Caco-2 (cell line): ENCODE results near the gene PPP1R13L. TPM values are rescaled to one million over a fixed set of nuclear protein-coding genes. Genes with fewer than 3 reads are reported as not detected.

Experiments used
- BruUV-seq: library from RNA; stranded (reverse); fragments of 400-500 nt; replicated peaks from 2 replicates; lab custom pipeline; 2021; lab: Mats Ljungman, UMichigan
- CTCF ChIA-PET: fragments of 300-600 bp; sonication (Branson Sonifier 250); formaldehyde crosslinking; loops from one replicate; lab custom pipeline; 2022; ENCODE audit warnings: antibody characterized with exemption; lab: Charles Lee
- POLR2A ChIA-PET: fragments of 300-600 bp; sonication (Branson Sonifier 250); formaldehyde crosslinking; loops from one replicate; lab custom pipeline; 2022; ENCODE audit warnings: antibody characterized with exemption; lab: Charles Lee
- DNase-seq, 2 experiments: peaks; one replicate each; pipeline versions ENCODE4 v3.0.0 to v3.0.0-alpha.2; 2020 to 2022
- H3K27me3 ChIP-seq: replicated peaks from 2 replicates; pipeline ENCODE4 v1.6.0; 2011; ENCODE audit warnings: low read length; ENCODE audit not compliant: control insufficient read depth, insufficient read depth
- H3K36me3 ChIP-seq: 2 replicates; pipeline ENCODE4 v1.5.1; 2011; ENCODE audit warnings: low read length; ENCODE audit not compliant: control insufficient read depth, insufficient read depth
- H3K4me1 ChIP-seq: fragments of 250-450 bp; sonication (Bioruptor Pico); 2 replicates; pipeline ENCODE4 v1.5.1; 2020; ENCODE audit warnings: mild to moderate bottlenecking
- H3K4me3 ChIP-seq: 2 replicates; pipeline ENCODE4 v1.5.1; 2011; ENCODE audit warnings: low read depth, mild to moderate bottlenecking, control low read depth, low read length
- H3K9me3 ChIP-seq: fragments of 250-450 bp; sonication (Bioruptor Pico); 2 replicates; pipeline ENCODE4 v1.5.1; 2020; ENCODE audit warnings: mild to moderate bottlenecking, moderate library complexity
- H3K27ac Mint-ChIP-seq: one replicate; pipeline ENCODE4 v1.8.0; 2022; ENCODE audit warnings: mixed read lengths; ENCODE audit not compliant: unreplicated experiment
- H3K27me3 Mint-ChIP-seq: one replicate; pipeline ENCODE4 v1.8.0; 2022; ENCODE audit warnings: mixed read lengths; ENCODE audit not compliant: insufficient read depth, unreplicated experiment
- H3K36me3 Mint-ChIP-seq: one replicate; pipeline ENCODE4 v1.8.0; 2022; ENCODE audit warnings: mild to moderate bottlenecking, mixed read lengths; ENCODE audit not compliant: insufficient read depth, unreplicated experiment
- H3K4me1 Mint-ChIP-seq: one replicate; pipeline ENCODE4 v1.8.0; 2022; ENCODE audit warnings: low read depth, mixed read lengths; ENCODE audit not compliant: unreplicated experiment
- H3K4me3 Mint-ChIP-seq: one replicate; pipeline ENCODE4 v1.8.0; 2022; ENCODE audit warnings: mild to moderate bottlenecking, moderate library complexity, mixed read lengths; ENCODE audit not compliant: unreplicated experiment
- H3K9me3 Mint-ChIP-seq: one replicate; pipeline ENCODE4 v1.8.0; 2022; ENCODE audit warnings: mixed read lengths; ENCODE audit not compliant: unreplicated experiment
- intact Hi-C: fragments of 100-400 bp; cut with micrococcal nuclease; formaldehyde crosslinking; loops from one replicate; pipeline ENCODE4 v1.10.0; 2022; ENCODE audit not compliant: unreplicated experiment
- total RNA-seq: library from RNA; stranded (reverse); gene quantifications from 2 replicates; pipeline ENCODE4 v1.2.3, GENCODE V29; 2022
- TF ChIP-seq, protein P1 (sequence below), 2 experiments: fragments of 200-600 bp in 1 of 2; IDR thresholded peaks; 1 replicate in 1 of 2; 2 replicates in 1 of 2; pipeline versions ENCODE4 v1.5.1 to v1.8.0; 2011 to 2022; ENCODE audit warnings: antibody characterized with exemption in 1 of 2, control low read depth in 1 of 2, inconsistent platforms in 1 of 2, low read depth in 1 of 2, low read length in 1 of 2, mild to moderate bottlenecking in 1 of 2, moderate library complexity in 1 of 2; ENCODE audit not compliant: insufficient read depth in 1 of 2, severe bottlenecking in 1 of 2, unreplicated experiment in 1 of 2

PPP1R13L gene
- total RNA-seq, 1 experiment from 2014 or later: 65.8 TPM

DNA sequence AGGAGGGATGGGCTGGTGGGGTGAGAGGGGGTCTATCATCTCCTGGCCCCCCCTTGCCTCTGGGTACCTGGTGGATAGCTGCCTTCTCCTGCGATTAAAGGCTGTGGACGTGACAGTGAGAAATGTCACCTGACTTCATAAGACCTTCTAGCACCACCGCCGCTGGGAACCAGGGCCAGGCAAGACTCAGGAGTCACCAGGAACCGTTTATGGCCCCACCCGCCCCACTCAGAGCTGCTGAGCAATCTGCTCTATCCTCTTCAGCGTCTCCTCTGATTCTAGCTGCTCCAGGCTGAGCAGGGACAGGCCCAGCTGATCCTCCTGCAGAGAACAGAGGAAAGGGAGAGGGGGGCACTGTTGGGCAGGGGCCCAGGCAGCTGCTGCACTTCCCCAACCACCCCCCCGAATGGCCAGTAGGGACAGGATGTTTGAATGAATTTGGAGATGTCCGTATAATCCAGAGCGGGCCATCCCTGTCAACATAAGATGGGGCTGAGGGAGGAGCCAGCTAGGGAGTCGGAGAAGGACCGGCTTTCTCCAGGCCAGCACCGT, 53.4 kb downstream of the PPP1R13L start:
- H3K27ac Mint-ChIP-seq: no peak overlapping the region
- no TSS peak for BruUV-seq

DNA sequence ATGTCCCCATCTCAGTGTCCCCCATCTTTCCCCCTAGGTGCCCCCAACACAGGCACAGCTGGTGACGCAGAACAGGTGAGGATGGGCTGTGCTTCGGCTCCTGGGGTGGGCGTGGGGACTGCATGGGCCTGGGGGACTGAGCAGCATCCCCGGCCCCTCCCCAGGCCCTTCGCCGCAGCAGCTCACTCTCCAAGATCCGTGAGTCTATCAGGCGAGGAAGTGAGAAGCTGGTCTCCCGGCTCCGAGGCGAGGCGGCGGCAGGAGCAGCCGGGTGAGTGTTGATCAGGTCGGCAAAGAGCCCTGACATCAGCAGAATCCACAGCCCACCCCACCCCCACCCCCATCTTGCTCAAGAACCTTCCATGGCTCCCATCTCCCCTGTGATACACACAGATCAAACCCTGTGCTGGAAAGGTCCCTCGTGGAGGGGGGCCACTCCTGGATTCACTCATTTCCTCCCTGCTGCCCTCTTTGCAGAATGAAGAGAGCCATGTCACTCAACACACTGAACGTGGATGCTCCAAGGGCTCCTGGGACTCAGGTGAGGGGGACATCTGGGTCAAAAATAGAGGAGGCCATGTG, 54.3 kb downstream of the PPP1R13L start:
- H3K4me3 Mint-ChIP-seq: no peak overlapping the region
- no peak overlapping the region for H3K27ac Mint-ChIP-seq
- DNase-seq: no peak
- no peaks in the 10 kb centered on the region for H3K27me3 ChIP-seq
- H3K9me3 Mint-ChIP-seq: no peaks in the 10 kb centered on the region
- H3K4me1 ChIP-seq: no peaks in the 10 kb centered on the region; the same call in 1 of the 2 replicates
- H3K36me3 Mint-ChIP-seq: peaks cover 68% of the 10 kb centered on the region
- H3K27me3 Mint-ChIP-seq: no peaks in the 10 kb centered on the region
- POLR2A ChIA-PET: no interaction called here
- CTCF ChIA-PET: interaction anchor here (0.7 kb wide), 1 partner anchor 97 kb away, joined by 3 read pairs; no protein-coding TSS in a partner anchor
- H3K36me3 ChIP-seq: no peaks in the 10 kb centered on the region; the same call in 1 of the 2 replicates
- intact Hi-C loops: no loop called here
- peaks cover 6% of the 10 kb centered on the region for H3K4me1 Mint-ChIP-seq
- TF ChIP-seq, protein P1, sequence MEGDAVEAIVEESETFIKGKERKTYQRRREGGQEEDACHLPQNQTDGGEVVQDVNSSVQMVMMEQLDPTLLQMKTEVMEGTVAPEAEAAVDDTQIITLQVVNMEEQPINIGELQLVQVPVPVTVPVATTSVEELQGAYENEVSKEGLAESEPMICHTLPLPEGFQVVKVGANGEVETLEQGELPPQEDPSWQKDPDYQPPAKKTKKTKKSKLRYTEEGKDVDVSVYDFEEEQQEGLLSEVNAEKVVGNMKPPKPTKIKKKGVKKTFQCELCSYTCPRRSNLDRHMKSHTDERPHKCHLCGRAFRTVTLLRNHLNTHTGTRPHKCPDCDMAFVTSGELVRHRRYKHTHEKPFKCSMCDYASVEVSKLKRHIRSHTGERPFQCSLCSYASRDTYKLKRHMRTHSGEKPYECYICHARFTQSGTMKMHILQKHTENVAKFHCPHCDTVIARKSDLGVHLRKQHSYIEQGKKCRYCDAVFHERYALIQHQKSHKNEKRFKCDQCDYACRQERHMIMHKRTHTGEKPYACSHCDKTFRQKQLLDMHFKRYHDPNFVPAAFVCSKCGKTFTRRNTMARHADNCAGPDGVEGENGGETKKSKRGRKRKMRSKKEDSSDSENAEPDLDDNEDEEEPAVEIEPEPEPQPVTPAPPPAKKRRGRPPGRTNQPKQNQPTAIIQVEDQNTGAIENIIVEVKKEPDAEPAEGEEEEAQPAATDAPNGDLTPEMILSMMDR (IDR thresholded peaks at IDR 0.05; ENCODE audit: insufficient read depth in 1 of 2, low read depth in 1 of 2, low read length in 1 of 2, severe bottlenecking in 1 of 2, unreplicated experiment in 1 of 2): no peak
- no peak overlapping the region for H3K4me3 ChIP-seq
- H3K9me3 ChIP-seq: no peaks in the 10 kb centered on the region
- BruUV-seq: TSS peak; percentile 22

More for the DNA sequence above, 53.4 kb downstream of the PPP1R13L start:
- Histone ChIP-seq H3K4me3 (no peak overlapping the region), H3K4me1 (no peaks in the 10 kb centered on the region), H3K27me3 (no peaks in the 10 kb centered on the region), H3K36me3 (no peaks in the 10 kb centered on the region; the same call in 1 of the 2 replicates), H3K9me3 (no peaks in the 10 kb centered on the region)
- DNase-seq: no peak
- Mint-ChIP-seq H3K36me3 (peaks cover 67% of the 10 kb centered on the region), H3K27me3 (no peaks in the 10 kb centered on the region), H3K9me3 (no peaks in the 10 kb centered on the region), H3K4me1 (peaks cover 6% of the 10 kb centered on the region), H3K4me3 (no peak overlapping the region)
- ChIA-PET POLR2A (no interaction called here), CTCF (interaction anchor here (0.5 to 0.6 kb wide), 2 partner anchors 152 to 276 kb away, joined by 4 to 7 read pairs; no protein-coding TSS in a partner anchor)
- TF ChIP-seq, protein P1 (IDR thresholded peaks at IDR 0.05; ENCODE audit: insufficient read depth in 1 of 2, low read depth in 1 of 2, low read length in 1 of 2, severe bottlenecking in 1 of 2, unreplicated experiment in 1 of 2): no peak
- intact Hi-C loops: no loop called here

DNA sequence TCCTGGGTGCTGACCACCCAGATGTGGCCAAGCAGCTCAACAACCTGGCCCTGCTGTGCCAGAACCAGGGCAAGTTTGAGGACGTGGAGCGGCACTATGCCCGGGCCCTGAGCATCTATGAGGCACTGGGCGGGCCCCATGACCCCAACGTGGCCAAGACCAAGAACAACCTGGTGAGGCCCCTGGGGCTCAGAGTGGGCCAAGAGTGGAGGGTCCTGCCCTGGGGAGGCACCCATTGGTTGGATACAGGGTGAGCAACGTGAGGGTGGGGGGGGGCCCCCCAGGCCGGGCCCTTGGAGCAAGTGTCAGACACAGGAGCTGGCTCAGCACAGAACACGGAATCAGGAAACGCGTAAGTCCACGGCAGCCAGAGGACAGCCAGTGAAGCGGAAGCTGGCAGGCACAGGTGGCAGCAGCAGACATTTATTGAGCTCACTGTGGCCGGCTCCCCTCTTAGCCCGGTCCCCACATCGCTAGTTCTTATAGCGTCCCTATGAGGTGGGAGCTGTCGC, 55.4 kb downstream of the PPP1R13L start:
- peaks cover 13% of the 10 kb centered on the region for H3K4me1 Mint-ChIP-seq

More for the DNA sequence above, 55.4 kb downstream of the PPP1R13L start:
- no peaks in the 10 kb centered on the region for H3K27me3 Mint-ChIP-seq
- DNase-seq: no peak
- Histone ChIP-seq H3K9me3 (no peaks in the 10 kb centered on the region), H3K27me3 (no peaks in the 10 kb centered on the region), H3K4me1 (peaks cover 6% of the 10 kb centered on the region; the same call in 1 of the 2 replicates), H3K36me3 (no peaks in the 10 kb centered on the region; the same call in 1 of the 2 replicates), H3K4me3 (no peak overlapping the region)
- CTCF ChIA-PET: no interaction called here
- no peak overlapping the region for H3K4me3 Mint-ChIP-seq
- peaks cover 62% of the 10 kb centered on the region for H3K36me3 Mint-ChIP-seq
- no TSS peak for BruUV-seq
- no peaks in the 10 kb centered on the region for H3K9me3 Mint-ChIP-seq
- POLR2A ChIA-PET: no interaction called here
- peak overlapping the region; percentile 56 for H3K27ac Mint-ChIP-seq
- TF ChIP-seq, protein P1 (IDR thresholded peaks at IDR 0.05; ENCODE audit: insufficient read depth in 1 of 2, low read depth in 1 of 2, low read length in 1 of 2, severe bottlenecking in 1 of 2, unreplicated experiment in 1 of 2): no peak
- intact Hi-C loops: no loop called here
